ENCODE measurements around the gene CRYM.
A peak's percentile ranks its signal among the peaks of the same experiment; 100 is the strongest.
"Not testable (repeated sequence)": the region's sequence is repeated elsewhere in the genome, so short reads cannot be mapped to it uniquely, and the experiment has no call there.

The CRYM gene

GRCh38 chr16:21281698-21282389 is 3.8 kb upstream of the CRYM start:
- Histone ChIP-seq H3K27ac (ENCODE audit: low read depth in 2 of 2, low read length in 2 of 2) (no peak overlapping the region), H3K4me1 (ENCODE audit: control insufficient read depth in 2 of 2, insufficient read depth in 2 of 2, low read length in 2 of 2) (peaks cover 6 to 11% of the 10 kb centered on the region in 2 donors), H3K4me3 (ENCODE audit: low read length in 2 of 2) (no peak overlapping the region), H3K9me3 (ENCODE audit: control insufficient read depth in 2 of 2, low read length in 2 of 2) (no peaks in the 10 kb centered on the region), H3K9ac (ENCODE audit: low read depth in 1 of 2, low read length in 2 of 2) (no peak overlapping the region), H3K36me3 (ENCODE audit: control insufficient read depth in 2 of 2, insufficient read depth in 2 of 2, low read length in 2 of 2) (no peaks in the 10 kb centered on the region), H3K27me3 (ENCODE audit: control insufficient read depth in 2 of 2, insufficient read depth in 2 of 2, low read length in 2 of 2) (peaks cover 0 to 3% of the 10 kb centered on the region in 2 donors)

DNA sequence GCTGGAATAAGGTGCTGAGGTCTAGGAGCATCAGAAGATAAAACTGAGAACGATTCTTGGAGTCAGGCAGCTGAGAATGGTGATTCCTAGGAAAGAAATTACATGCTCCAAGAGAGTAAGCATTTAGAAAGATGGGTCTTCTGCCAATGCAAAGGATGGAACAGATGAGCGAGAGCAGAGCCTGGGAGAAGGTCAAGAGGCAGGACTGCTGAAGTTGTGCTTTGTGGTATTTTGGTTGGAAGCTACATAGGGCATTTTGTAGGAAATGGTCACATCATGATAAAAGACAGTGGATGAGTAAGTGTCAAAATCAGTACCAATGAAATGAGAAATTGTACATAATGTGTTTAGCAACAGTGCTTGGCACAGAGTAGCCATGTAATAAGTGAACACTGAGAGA is 1.4 kb upstream of the CRYM start:
- Histone ChIP-seq H3K4me3 (ENCODE audit: low read length in 2 of 2) (no peak overlapping the region), H3K27ac (ENCODE audit: low read depth in 2 of 2, low read length in 2 of 2) (no peak overlapping the region), H3K9me3 (ENCODE audit: control insufficient read depth in 2 of 2, low read length in 2 of 2) (no peaks in the 10 kb centered on the region), H3K4me1 (ENCODE audit: control insufficient read depth in 2 of 2, insufficient read depth in 2 of 2, low read length in 2 of 2) (peaks cover 6 to 11% of the 10 kb centered on the region in 2 donors), H3K27me3 (ENCODE audit: control insufficient read depth in 2 of 2, insufficient read depth in 2 of 2, low read length in 2 of 2) (peaks cover 0 to 3% of the 10 kb centered on the region in 2 donors), H3K36me3 (ENCODE audit: control insufficient read depth in 2 of 2, insufficient read depth in 2 of 2, low read length in 2 of 2) (peaks cover 0 to 2% of the 10 kb centered on the region in 2 donors), H3K9ac (ENCODE audit: low read depth in 1 of 2, low read length in 2 of 2) (no peak overlapping the region)

DNA sequence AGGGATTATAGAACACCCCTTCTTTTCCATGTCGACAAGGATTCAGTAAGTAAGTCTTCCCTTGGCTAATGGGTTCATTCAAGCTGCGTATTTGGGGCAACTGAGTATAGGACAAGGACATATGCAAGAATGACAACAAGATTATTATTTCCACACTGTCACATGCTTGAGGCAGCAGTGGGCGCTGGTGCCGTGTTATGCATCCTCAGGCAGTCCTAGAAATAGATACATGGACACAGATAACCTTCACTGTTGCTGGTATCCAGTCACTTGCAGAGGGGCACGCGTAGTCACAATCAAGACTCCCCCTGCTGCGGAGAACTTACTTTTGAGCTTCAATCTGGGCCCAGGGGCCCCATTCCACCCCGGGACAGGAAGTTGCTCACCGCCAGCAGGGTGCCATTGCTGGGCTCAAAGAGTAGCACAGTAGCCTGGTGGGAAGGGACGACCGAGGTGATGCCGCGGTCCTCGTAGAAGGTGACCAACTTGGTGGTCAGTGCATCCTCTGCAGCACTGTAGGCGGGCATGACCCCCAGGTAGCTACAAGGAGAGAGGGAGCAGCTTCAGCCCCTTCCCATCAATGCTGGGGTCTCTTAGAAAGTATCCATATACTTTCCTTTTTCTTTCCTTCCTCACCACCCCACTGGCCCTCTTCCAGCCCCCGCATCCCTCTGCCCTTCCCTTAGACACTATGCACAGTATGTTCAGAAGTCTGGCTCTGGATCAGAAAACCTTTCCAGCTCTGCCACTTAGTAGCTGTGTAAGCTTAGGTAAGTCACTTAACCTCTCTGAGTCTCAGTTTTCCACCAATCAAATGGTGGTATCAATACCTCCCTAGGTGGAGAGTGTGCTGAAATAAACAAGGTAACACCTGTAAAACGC is 804 bp downstream of the CRYM start:
- peak overlapping the region; percentile 34 to 67 for H3K27ac ChIP-seq (ENCODE audit: low read depth in 2 of 2, low read length in 2 of 2)
- H3K36me3 ChIP-seq (ENCODE audit: control insufficient read depth in 2 of 2, insufficient read depth in 2 of 2, low read length in 2 of 2) = peaks cover 0 to 2% of the 10 kb centered on the region in 2 donors
- peak overlapping the region; percentile 48 to 81 for H3K9ac ChIP-seq (ENCODE audit: low read depth in 1 of 2, low read length in 2 of 2)
- peak overlapping the region; percentile 77 to 81 for H3K4me3 ChIP-seq (ENCODE audit: low read length in 2 of 2)
- no peaks in the 10 kb centered on the region for H3K9me3 ChIP-seq (ENCODE audit: control insufficient read depth in 2 of 2, low read length in 2 of 2)
- H3K4me1 ChIP-seq (ENCODE audit: control insufficient read depth in 2 of 2, insufficient read depth in 2 of 2, low read length in 2 of 2) = peaks cover 6 to 7% of the 10 kb centered on the region in 2 donors
- no peaks in the 10 kb centered on the region for H3K27me3 ChIP-seq (ENCODE audit: control insufficient read depth in 2 of 2, insufficient read depth in 2 of 2, low read length in 2 of 2)

DNA sequence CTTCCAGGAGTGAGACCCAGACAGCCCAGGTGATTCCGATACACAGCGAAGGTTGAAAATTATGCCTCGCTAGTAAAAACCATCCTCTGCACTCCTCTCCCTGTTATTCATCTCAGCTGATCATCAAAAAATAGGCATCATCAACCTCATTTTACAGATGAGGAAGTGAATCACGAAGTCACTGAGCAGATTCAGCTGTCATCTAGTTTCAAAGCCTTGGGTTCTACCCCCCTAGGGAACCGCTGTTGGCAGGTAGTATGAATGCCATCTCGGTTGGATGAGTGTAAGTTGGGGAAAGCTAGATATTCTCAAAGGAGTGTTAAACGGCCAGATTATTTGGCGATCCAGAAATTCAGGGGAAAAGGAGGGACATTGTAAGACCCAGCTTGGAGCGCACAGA is 2.0 kb downstream of the CRYM start:
- Histone ChIP-seq H3K36me3 (ENCODE audit: control insufficient read depth in 2 of 2, insufficient read depth in 2 of 2, low read length in 2 of 2) (peaks cover 0 to 2% of the 10 kb centered on the region in 2 donors), H3K9me3 (ENCODE audit: control insufficient read depth in 2 of 2, low read length in 2 of 2) (no peaks in the 10 kb centered on the region), H3K4me1 (ENCODE audit: control insufficient read depth in 2 of 2, insufficient read depth in 2 of 2, low read length in 2 of 2) (peaks cover 6 to 7% of the 10 kb centered on the region in 2 donors), H3K27me3 (ENCODE audit: control insufficient read depth in 2 of 2, insufficient read depth in 2 of 2, low read length in 2 of 2) (no peaks in the 10 kb centered on the region), H3K9ac (ENCODE audit: low read depth in 1 of 2, low read length in 2 of 2) (no peak overlapping the region), H3K4me3 (ENCODE audit: low read length in 2 of 2) (no peak overlapping the region), H3K27ac (ENCODE audit: low read depth in 2 of 2, low read length in 2 of 2) (no peak overlapping the region)

DNA sequence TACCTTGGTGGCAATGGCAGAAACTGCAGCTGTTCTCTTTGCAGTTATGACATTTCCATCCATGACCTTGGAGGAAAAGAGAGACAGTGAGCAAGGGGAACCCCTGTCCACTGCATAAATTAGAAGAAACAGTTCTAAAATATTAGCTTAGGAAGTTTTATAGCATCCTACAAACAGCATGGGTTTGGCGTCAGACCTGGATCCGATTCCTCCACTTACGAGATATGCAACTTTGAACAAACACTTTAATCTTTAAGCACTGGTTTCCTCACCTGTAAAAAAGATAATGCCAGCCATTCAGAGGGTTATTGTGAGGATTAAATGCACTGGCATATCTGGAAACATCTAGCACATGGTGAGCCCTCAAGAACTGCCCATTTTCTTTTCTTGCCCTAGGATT is 2.6 kb downstream of the CRYM start:
- Histone ChIP-seq H3K9ac (ENCODE audit: low read depth in 1 of 2, low read length in 2 of 2) (no peak overlapping the region), H3K9me3 (ENCODE audit: control insufficient read depth in 2 of 2, low read length in 2 of 2) (no peaks in the 10 kb centered on the region), H3K27me3 (ENCODE audit: control insufficient read depth in 2 of 2, insufficient read depth in 2 of 2, low read length in 2 of 2) (no peaks in the 10 kb centered on the region), H3K4me1 (ENCODE audit: control insufficient read depth in 2 of 2, insufficient read depth in 2 of 2, low read length in 2 of 2) (peaks cover 6 to 7% of the 10 kb centered on the region in 2 donors), H3K27ac (ENCODE audit: low read depth in 2 of 2, low read length in 2 of 2) (no peak overlapping the region), H3K4me3 (ENCODE audit: low read length in 2 of 2) (no peak overlapping the region), H3K36me3 (ENCODE audit: control insufficient read depth in 2 of 2, insufficient read depth in 2 of 2, low read length in 2 of 2) (peaks cover 0 to 2% of the 10 kb centered on the region in 2 donors)

DNA sequence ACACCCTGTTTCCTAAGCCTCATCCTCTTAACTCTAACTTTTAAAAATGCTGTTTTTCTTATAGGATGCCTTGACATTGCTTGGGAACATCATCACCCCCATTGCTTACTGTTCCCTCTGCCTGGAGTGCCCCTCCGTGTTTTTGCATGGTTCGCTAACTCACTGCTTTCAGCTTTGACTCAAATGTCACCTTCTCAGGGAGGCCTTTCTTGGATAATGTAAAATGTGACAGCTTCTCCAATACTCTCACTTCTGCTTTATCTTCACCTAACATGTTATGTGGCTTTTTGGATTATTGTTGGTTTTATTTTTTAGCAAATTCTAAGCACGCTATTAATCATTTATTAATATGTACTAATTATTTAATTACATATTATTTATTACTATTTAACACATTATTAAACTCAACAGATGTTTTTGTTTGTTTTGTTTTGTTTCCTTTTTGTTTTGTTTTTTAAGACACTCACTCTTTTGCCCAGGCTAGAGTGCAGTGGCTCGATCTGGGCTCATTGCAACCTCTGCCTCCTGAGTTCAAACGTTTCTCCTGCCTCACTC is 3.8 kb downstream of the CRYM start:
- H3K27me3 ChIP-seq (ENCODE audit: control insufficient read depth in 2 of 2, insufficient read depth in 2 of 2, low read length in 2 of 2) = no peaks in the 10 kb centered on the region
- H3K9ac ChIP-seq (ENCODE audit: low read depth in 1 of 2, low read length in 2 of 2) = no peak overlapping the region
- no peak overlapping the region for H3K27ac ChIP-seq (ENCODE audit: low read depth in 2 of 2, low read length in 2 of 2)
- peaks cover 0 to 2% of the 10 kb centered on the region in 2 donors for H3K36me3 ChIP-seq (ENCODE audit: control insufficient read depth in 2 of 2, insufficient read depth in 2 of 2, low read length in 2 of 2)
- peaks cover 6 to 7% of the 10 kb centered on the region in 2 donors for H3K4me1 ChIP-seq (ENCODE audit: control insufficient read depth in 2 of 2, insufficient read depth in 2 of 2, low read length in 2 of 2)
- H3K4me3 ChIP-seq (ENCODE audit: low read length in 2 of 2) = no peak overlapping the region
- H3K9me3 ChIP-seq (ENCODE audit: control insufficient read depth in 2 of 2, low read length in 2 of 2) = no peaks in the 10 kb centered on the region

- H3K9ac ChIP-seq (ENCODE audit: low read depth in 1 of 2, low read length in 2 of 2); H3K4me3 ChIP-seq (ENCODE audit: low read length in 2 of 2); H3K27me3 ChIP-seq (ENCODE audit: control insufficient read depth in 2 of 2, insufficient read depth in 2 of 2, low read length in 2 of 2); H3K9me3 ChIP-seq (ENCODE audit: control insufficient read depth in 2 of 2, low read length in 2 of 2); H3K36me3 ChIP-seq (ENCODE audit: control insufficient read depth in 2 of 2, insufficient read depth in 2 of 2, low read length in 2 of 2); H3K4me1 ChIP-seq (ENCODE audit: control insufficient read depth in 2 of 2, insufficient read depth in 2 of 2, low read length in 2 of 2); H3K27ac ChIP-seq (ENCODE audit: low read depth in 2 of 2, low read length in 2 of 2): not testable (repeated sequence)
Observed at GRCh38 chr16:21272763-21273162, 5.3 kb downstream of the CRYM start.

- no peak overlapping the region for H3K4me3 ChIP-seq (ENCODE audit: low read length in 2 of 2)
- H3K36me3 ChIP-seq (ENCODE audit: control insufficient read depth in 2 of 2, insufficient read depth in 2 of 2, low read length in 2 of 2) = peaks cover 0 to 2% of the 10 kb centered on the region in 2 donors
- H3K4me1 ChIP-seq (ENCODE audit: control insufficient read depth in 2 of 2, insufficient read depth in 2 of 2, low read length in 2 of 2) = peaks cover under 1% of the 10 kb centered on the region in 2 donors
- no peaks in the 10 kb centered on the region for H3K27me3 ChIP-seq (ENCODE audit: control insufficient read depth in 2 of 2, insufficient read depth in 2 of 2, low read length in 2 of 2)
- no peak overlapping the region for H3K27ac ChIP-seq (ENCODE audit: low read depth in 2 of 2, low read length in 2 of 2)
- no peak overlapping the region for H3K9ac ChIP-seq (ENCODE audit: low read depth in 1 of 2, low read length in 2 of 2)
- H3K9me3 ChIP-seq (ENCODE audit: control insufficient read depth in 2 of 2, low read length in 2 of 2) = no peaks in the 10 kb centered on the region
Observed at GRCh38 chr16:21272253-21272652, 5.8 kb downstream of the CRYM start.

- no peak overlapping the region for H3K27ac ChIP-seq (ENCODE audit: low read depth in 2 of 2, low read length in 2 of 2)
- H3K36me3 ChIP-seq (ENCODE audit: control insufficient read depth in 2 of 2, insufficient read depth in 2 of 2, low read length in 2 of 2) = no peaks in the 10 kb centered on the region
- H3K4me3 ChIP-seq (ENCODE audit: low read length in 2 of 2) = no peak overlapping the region
- H3K4me1 ChIP-seq (ENCODE audit: control insufficient read depth in 2 of 2, insufficient read depth in 2 of 2, low read length in 2 of 2) = peaks cover 14 to 16% of the 10 kb centered on the region in 2 donors
- no peaks in the 10 kb centered on the region for H3K27me3 ChIP-seq (ENCODE audit: control insufficient read depth in 2 of 2, insufficient read depth in 2 of 2, low read length in 2 of 2)
- H3K9me3 ChIP-seq (ENCODE audit: control insufficient read depth in 2 of 2, low read length in 2 of 2) = no peaks in the 10 kb centered on the region
- no peak overlapping the region for H3K9ac ChIP-seq (ENCODE audit: low read depth in 1 of 2, low read length in 2 of 2)
Observed at GRCh38 chr16:21268236-21268635, 9.9 kb downstream of the CRYM start.

DNA sequence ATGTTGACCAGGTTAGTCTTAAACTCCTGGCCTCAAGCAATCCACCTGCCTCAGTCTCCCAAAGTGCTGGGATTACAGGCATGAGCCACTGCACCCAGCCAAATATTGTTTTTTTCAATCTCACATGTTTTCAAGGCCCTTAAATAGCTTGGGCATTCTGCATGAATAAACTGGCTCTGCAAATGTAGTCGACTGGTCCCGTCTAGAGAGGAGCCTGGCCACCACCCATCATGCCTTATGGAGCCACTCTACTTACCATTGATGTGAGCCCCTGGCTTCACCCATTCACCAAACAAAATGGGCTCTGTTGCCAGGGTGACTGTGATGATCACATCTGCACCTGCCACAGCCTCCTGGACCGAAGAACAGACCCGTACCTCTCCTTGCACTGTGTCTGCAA is 10.8 kb downstream of the CRYM start:
- H3K36me3 ChIP-seq (ENCODE audit: control insufficient read depth in 2 of 2, insufficient read depth in 2 of 2, low read length in 2 of 2) = no peaks in the 10 kb centered on the region
- no peak overlapping the region for H3K27ac ChIP-seq (ENCODE audit: low read depth in 2 of 2, low read length in 2 of 2)
- H3K4me3 ChIP-seq (ENCODE audit: low read length in 2 of 2) = no peak overlapping the region
- H3K27me3 ChIP-seq (ENCODE audit: control insufficient read depth in 2 of 2, insufficient read depth in 2 of 2, low read length in 2 of 2) = no peaks in the 10 kb centered on the region
- H3K9ac ChIP-seq (ENCODE audit: low read depth in 1 of 2, low read length in 2 of 2) = no peak overlapping the region
- no peaks in the 10 kb centered on the region for H3K9me3 ChIP-seq (ENCODE audit: control insufficient read depth in 2 of 2, low read length in 2 of 2)
- H3K4me1 ChIP-seq (ENCODE audit: control insufficient read depth in 2 of 2, insufficient read depth in 2 of 2, low read length in 2 of 2) = peaks cover 18 to 20% of the 10 kb centered on the region in 2 donors

All from mucosa of rectum (tissue), 2 donors.